ENCODE measurements around the gene TPX2.

GRCh38 chr20:31699801-31700728, 39.0 kb upstream of the TPX2 start:
- TF ChIP-seq, protein P1, sequence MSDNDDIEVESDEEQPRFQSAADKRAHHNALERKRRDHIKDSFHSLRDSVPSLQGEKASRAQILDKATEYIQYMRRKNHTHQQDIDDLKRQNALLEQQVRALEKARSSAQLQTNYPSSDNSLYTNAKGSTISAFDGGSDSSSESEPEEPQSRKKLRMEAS (IDR thresholded peaks at IDR 0.05; ENCODE audit: low read depth, low read length): no peak
- TF ChIP-seq POLR2A (IDR thresholded peaks at IDR 0.05; ENCODE audit: low read depth, low read length) (no peak), GABPA (IDR thresholded peaks at IDR 0.05; ENCODE audit: low read depth) (no peak), LARP7 (IDR thresholded peaks at IDR 0.05) (no peak), EP300 (IDR thresholded peaks at IDR 0.05; ENCODE audit: borderline replicate concordance in 1 of 2, control insufficient read depth in 1 of 2, low read depth in 2 of 2, low read length in 2 of 2) (no peak), CHD1 (IDR thresholded peaks at IDR 0.05; ENCODE audit: low read depth, low read length) (no peak), ZSCAN29 (IDR thresholded peaks at IDR 0.05) (no peak), CTCF (IDR thresholded peaks at IDR 0.05 in 2 of 3, conservative IDR thresholded peaks at IDR 0.05 in 1 of 3; ENCODE audit: control insufficient read depth in 2 of 3, extremely low read depth in 1 of 3, insufficient read depth in 1 of 3, low read depth in 3 of 3, low read length in 3 of 3) (no peak), BACH1 (IDR thresholded peaks at IDR 0.05; ENCODE audit: borderline replicate concordance) (no peak), HDGF (IDR thresholded peaks at IDR 0.05) (no peak), NBN (IDR thresholded peaks at IDR 0.05) (no peak), SUZ12 (IDR thresholded peaks at IDR 0.05; ENCODE audit: unreplicated experiment) (no peak)
